AG04450 (cell line): ENCODE results near the gene KRT1. TPM values are rescaled to one million over a fixed set of nuclear protein-coding genes. Genes with fewer than 3 reads are reported as not detected.

Source experiments
- CTCF ChIA-PET: fragments of 300-600, 350-600 bp; formaldehyde crosslinking; extraction: SDS; loops from one replicate; lab custom pipeline; 2022; ENCODE audit warnings: antibody characterized with exemption, inconsistent platforms; lab: Charles Lee
- POLR2A ChIA-PET: fragments of 350-600 bp; formaldehyde crosslinking; extraction: SDS; loops from one replicate; lab custom pipeline; 2021; ENCODE audit warnings: antibody characterized with exemption, inconsistent platforms; lab: Yijun Ruan, JAX
- DNase-seq: peaks from one replicate; pipeline ENCODE4 v3.0.0-alpha.2; 2011; ENCODE audit warnings: low read depth, low spot score
- H3K27ac ChIP-seq: one replicate; pipeline ENCODE4 v1.5.1; 2012; ENCODE audit warnings: low read depth, low read length, control low read depth
- H3K27me3 ChIP-seq: one replicate; pipeline ENCODE4 v1.6.0; 2012; ENCODE audit warnings: low read length; ENCODE audit not compliant: control insufficient read depth, insufficient read depth
- H3K4me3 ChIP-seq: 2 replicates; pipeline ENCODE4 v1.5.1; 2011; ENCODE audit warnings: mild to moderate bottlenecking, low read depth, low read length, control low read depth
- H3K9me3 ChIP-seq: 2 replicates; pipeline ENCODE4 v1.5.1; 2012; ENCODE audit warnings: low read length; ENCODE audit not compliant: control insufficient read depth, insufficient read depth
- polyA plus RNA-seq: library from polyadenylated mRNA; depleted of rRNA; stranded (reverse); fragments of >200 nt; gene quantifications from 2 replicates; pipeline ENCODE4 v1.2.3, GENCODE V29; 2011
- TF ChIP-seq, protein P1 (sequence below): IDR thresholded peaks from 2 replicates; pipeline ENCODE4 v1.5.1; 2011; ENCODE audit warnings: low read depth, low read length, control low read depth, inconsistent platforms

Gene KRT1
- polyA plus RNA-seq, 1 experiment = not detected

DNA sequence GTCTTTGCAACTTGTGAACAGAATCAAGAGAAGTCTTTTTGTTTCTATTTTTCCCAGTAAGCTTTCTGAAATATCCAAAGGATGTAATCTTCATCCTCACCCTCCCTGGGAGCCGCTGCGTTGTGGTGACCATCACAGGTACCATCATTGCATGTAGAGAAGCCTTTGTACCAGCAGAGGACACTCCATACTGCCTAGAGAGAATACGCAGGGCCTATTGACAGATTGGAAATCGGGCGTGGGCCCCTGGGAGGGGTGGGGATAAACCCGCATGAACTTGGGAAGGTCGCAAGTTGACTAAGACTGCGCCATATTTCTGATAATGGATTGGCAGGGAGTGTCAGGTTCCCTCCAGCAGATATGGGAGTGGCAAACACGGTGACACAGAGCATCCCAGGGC lies 12.7 kb downstream of the KRT1 start:
- H3K9me3 ChIP-seq = no peaks in the 10 kb centered on the region
- ChIA-PET POLR2A (no interaction called here), CTCF (interaction anchor here (0.6 to 0.7 kb wide), 3 partner anchors 198 to 295 kb away, joined by 3 read pairs; no protein-coding TSS in a partner anchor)
- peaks cover 5% of the 10 kb centered on the region for H3K27me3 ChIP-seq
- no peak overlapping the region for H3K27ac ChIP-seq
- DNase-seq = no peak
- no peak overlapping the region for H3K4me3 ChIP-seq
- TF ChIP-seq, protein P1, sequence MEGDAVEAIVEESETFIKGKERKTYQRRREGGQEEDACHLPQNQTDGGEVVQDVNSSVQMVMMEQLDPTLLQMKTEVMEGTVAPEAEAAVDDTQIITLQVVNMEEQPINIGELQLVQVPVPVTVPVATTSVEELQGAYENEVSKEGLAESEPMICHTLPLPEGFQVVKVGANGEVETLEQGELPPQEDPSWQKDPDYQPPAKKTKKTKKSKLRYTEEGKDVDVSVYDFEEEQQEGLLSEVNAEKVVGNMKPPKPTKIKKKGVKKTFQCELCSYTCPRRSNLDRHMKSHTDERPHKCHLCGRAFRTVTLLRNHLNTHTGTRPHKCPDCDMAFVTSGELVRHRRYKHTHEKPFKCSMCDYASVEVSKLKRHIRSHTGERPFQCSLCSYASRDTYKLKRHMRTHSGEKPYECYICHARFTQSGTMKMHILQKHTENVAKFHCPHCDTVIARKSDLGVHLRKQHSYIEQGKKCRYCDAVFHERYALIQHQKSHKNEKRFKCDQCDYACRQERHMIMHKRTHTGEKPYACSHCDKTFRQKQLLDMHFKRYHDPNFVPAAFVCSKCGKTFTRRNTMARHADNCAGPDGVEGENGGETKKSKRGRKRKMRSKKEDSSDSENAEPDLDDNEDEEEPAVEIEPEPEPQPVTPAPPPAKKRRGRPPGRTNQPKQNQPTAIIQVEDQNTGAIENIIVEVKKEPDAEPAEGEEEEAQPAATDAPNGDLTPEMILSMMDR = peak; percentile 32

DNA sequence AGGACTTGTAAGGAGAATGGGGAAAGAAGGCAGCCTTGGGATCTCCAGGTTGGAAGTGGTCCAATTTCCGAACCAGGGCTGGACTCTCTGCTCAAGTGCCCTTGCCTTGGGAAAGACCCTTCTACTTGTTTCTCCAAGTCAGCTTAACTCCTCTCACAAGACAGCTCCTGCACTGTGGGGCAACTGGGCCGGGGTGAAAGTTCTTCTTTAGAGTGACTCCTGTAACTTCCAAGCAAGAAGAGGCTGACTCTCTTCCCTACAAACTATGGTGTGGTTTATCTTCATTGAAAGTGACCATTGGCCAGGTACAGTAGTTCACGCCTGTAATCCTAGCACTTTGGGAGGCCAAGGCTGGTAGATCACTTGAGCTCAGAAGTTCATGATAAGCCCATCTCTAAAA lies 13.7 kb downstream of the KRT1 start:
- POLR2A ChIA-PET = no interaction called here
- no peak overlapping the region for H3K27ac ChIP-seq
- peaks cover 7% of the 10 kb centered on the region for H3K27me3 ChIP-seq
- CTCF ChIA-PET = interaction anchor here (0.6 to 1.4 kb wide), 3 partner anchors 20 to 219 kb away, joined by 3 to 4 read pairs (median 3); no protein-coding TSS in a partner anchor
- TF ChIP-seq, protein P1 = no peak
- DNase-seq = no peak
- no peaks in the 10 kb centered on the region for H3K9me3 ChIP-seq
- no peak overlapping the region for H3K4me3 ChIP-seq

DNA sequence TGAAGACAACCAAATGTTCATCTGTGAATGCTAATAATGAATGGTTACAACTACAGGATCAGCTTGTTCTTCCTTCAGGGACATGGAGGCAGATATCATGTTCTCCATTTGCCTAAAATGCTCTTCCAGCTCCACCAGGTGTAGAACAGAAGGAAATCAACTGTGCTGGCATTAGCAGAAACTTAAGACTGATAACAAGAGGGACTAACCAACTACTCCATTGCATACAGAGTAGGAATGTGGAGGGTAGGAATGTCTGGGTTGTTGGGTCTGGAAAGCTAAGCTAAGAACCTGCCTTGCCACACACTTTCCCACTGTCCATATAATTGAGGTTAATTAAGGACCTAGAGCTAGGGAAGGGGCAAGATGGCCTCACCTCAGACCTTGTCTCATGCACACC lies 16.8 kb downstream of the KRT1 start:
- TF ChIP-seq, protein P1 = no peak
- DNase-seq = no peak
- Histone ChIP-seq H3K27ac (no peak overlapping the region), H3K4me3 (no peak overlapping the region), H3K27me3 (peaks cover 10% of the 10 kb centered on the region), H3K9me3 (no peaks in the 10 kb centered on the region)
- CTCF ChIA-PET = no interaction called here
- POLR2A ChIA-PET = no interaction called here

- no peak for DNase-seq
- CTCF ChIA-PET = no interaction called here
- Histone ChIP-seq H3K27me3 (peaks cover 12% of the 10 kb centered on the region), H3K27ac (no peak overlapping the region), H3K4me3 (no peak overlapping the region), H3K9me3 (no peaks in the 10 kb centered on the region)
- TF ChIP-seq, protein P1 = no peak
- POLR2A ChIA-PET = no interaction called here
Observed at GRCh38 chr12:52662918-52663229, 17.3 kb downstream of the KRT1 start.

GRCh38 chr12:52662093-52662917 lies 17.9 kb downstream of the KRT1 start:
- H3K27ac ChIP-seq = no peak overlapping the region
- no peak overlapping the region for H3K4me3 ChIP-seq
- TF ChIP-seq, protein P1 = no peak
- ChIA-PET POLR2A (no interaction called here), CTCF (no interaction called here)
- peaks cover 15% of the 10 kb centered on the region for H3K27me3 ChIP-seq
- DNase-seq = no peak
- H3K9me3 ChIP-seq = no peaks in the 10 kb centered on the region
